ENCODE results near the gene TMEM169.

DNA sequence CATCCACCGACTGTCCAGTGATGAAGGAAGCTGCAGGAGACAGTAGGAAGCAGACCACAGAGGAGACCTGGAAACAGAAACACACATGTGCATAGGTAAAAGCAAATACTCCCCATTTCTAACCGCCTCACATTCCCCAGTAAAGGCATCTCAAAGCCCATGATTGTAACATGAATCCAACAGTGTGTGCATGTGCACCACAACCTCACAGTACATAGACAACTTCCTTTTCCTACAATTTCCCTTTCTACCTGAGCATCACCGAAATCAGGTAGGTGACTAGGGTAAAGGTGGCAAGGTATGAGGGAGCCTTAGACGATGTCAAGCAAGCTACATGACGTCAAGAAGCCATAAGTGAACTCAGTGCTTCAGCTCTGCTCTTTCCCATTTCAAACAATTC, 37.8 kb upstream of the TMEM169 start:
- TF ChIP-seq, protein P1, sequence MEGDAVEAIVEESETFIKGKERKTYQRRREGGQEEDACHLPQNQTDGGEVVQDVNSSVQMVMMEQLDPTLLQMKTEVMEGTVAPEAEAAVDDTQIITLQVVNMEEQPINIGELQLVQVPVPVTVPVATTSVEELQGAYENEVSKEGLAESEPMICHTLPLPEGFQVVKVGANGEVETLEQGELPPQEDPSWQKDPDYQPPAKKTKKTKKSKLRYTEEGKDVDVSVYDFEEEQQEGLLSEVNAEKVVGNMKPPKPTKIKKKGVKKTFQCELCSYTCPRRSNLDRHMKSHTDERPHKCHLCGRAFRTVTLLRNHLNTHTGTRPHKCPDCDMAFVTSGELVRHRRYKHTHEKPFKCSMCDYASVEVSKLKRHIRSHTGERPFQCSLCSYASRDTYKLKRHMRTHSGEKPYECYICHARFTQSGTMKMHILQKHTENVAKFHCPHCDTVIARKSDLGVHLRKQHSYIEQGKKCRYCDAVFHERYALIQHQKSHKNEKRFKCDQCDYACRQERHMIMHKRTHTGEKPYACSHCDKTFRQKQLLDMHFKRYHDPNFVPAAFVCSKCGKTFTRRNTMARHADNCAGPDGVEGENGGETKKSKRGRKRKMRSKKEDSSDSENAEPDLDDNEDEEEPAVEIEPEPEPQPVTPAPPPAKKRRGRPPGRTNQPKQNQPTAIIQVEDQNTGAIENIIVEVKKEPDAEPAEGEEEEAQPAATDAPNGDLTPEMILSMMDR (IDR thresholded peaks at IDR 0.05; ENCODE audit: insufficient read depth, low read depth, low read length): no peak
- TF ChIP-seq EZH2 (IDR thresholded peaks at IDR 0.05; ENCODE audit: insufficient read depth, low read length): no peak
